DMS153 (cell line): ENCODE data around the gene PPP1R13B.

Source experiments
- DNase-seq: peaks from one replicate; lab custom pipeline; 2025; lab: John Stamatoyannopoulos, UW

The PPP1R13B gene

DNA sequence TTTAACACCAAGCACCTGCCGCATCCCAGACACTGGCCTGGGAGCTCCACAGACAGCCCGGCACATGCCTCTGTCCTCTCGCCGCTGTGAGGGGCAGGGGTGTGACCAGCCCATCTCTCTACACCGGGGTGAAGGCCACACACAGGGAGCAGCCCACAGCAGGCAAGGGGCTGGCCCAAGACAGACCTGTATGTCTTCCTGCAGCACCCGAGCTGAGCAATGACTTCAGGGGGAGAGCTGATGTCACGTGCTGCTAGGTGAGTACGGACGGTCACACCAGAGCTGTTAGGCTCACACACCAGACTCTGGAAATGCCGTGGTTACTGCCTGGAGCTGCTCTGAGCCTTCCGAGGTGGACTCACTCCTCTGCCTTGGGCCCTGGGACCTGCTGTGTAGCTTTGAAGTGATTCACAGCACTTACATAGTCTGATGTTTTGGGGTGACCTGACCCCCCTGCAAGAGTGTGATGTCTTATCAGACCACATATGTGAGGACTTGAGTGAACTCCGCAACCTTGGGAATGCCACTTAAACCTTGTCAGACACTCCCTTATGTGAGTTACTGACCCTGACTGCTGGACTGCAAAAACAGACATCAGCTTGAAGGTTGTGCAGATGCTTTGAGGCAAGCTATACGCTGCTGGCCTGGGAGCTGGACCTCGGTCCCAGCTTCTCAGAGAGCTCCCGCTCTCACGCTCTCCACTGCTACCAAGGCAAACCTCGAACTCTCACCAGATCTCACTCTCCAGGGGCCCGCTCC is 133.9 kb downstream of the PPP1R13B start:
- no peak for DNase-seq

DNA sequence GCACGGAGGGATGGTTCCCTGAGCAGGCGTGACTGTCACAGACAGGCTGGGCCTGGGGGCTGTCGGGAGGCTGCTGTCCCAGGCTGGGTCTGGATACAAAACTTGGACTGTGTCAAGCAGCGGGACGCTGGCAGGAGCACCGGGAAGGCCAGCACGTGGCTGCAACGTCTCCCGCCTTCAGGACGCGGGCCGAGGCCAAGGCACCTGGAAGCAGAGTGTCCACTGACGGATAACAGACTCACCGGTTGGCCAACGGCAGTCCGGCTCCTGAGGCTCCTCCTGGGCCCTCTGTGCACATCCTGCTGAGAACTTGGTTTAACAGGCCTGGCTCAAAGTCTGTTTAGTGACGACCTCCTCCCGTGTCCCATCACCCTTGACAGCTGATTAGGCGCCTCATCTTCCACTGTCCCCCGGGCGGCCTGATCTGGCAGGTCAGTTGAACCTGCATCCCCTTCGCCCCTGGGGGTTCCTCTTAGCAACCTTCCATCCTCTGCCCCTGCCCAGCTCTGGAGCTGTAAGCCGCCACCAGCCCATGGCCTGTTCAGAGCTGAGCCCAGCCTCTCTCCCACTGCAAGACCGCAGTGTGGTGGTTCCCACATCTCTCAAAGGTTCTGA is 134.6 kb downstream of the PPP1R13B start:
- no peak for DNase-seq

DNA sequence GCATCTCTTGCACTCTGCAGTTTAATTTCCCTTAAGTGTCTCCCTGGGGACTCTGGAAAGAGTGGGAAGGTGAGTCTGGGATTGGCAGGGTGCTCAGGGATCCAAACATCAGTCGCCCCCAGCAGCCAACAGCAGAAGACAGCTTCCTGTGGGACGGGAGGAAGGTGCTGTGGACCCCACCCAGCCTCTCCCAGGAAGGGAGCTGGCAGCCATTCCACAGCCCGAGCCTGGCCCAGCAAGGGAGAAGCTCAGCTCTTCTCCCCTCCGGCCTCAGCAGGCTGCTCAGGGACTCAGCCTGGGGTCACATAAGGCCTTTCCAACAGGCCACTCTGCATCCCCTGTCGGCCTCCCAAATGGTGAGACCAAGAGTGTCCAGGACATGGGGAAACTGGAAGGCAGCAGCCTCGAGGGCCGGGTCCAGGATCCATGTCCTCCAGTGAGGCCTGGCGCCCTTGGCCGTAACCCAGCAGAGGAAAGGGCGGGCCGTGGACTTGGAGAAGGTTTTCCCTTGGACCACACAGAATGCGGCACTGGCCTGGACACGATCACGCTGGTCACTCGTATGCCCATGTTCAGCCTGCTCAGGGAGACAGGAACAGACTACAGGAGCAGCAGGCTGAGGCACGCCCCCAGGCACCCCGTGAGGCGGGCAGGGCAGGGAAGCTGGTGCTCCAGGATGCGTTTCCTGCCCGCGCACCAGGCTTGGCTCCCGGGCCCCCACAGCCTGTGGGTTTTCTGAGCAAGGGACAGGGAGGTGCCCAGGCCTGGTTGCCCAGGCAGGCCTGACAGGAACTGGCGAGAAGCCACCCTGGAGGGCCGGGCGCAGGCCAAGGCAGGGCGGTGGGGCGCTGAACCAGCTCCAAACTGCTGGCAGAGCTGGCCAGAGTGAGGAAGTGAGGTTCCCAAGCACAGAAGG is 135.6 kb downstream of the PPP1R13B start:
- DNase-seq, result no peak

DNA sequence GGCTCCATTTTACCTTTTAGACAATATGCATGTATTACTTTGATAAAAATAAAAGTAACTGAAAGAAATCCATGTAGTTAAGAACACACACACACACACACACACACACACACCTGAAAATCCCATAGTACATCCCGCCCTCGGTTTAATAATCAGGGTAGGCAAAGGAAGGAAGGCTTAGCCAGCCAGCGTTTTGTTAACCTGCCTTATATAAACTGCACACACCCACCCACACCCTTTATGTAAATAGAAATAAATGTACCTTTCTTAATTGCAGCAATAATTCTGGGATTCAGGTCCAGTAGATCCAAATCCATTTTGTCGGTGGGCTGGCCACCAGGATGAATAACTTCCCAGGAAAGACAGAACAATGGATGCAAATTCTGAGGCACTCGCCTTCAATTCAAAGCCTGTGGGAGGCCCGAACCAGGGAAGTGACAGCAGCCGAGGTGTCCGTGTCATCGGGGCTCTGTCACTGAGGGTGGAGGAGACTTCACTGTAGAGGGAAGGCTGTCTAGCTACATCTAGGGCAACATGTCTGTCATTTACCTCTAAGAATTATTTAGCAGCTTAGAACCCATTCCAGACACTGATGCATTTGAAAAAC is 136.5 kb downstream of the PPP1R13B start:
- no peak for DNase-seq

DNA sequence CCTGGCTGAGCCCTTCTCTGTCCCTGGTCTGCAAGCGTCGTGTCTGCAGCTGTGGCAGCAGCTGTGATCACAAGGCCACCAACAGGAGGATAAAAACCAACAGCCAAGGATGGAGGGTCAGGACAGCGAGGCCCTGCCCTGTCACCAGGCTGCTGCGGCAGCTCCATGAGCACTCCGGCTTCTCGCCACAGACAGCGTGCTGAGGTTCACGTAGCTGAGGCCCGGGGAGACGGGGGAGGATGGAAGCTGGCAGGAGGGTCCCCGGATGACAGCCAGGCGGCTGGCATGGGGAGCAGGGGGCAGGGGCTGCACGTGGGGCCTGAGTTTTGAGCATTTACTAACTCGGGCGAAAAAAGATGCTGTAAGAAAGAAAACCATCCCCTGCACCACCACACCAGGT is 137.6 kb downstream of the PPP1R13B start:
- DNase-seq, result no peak

DNA sequence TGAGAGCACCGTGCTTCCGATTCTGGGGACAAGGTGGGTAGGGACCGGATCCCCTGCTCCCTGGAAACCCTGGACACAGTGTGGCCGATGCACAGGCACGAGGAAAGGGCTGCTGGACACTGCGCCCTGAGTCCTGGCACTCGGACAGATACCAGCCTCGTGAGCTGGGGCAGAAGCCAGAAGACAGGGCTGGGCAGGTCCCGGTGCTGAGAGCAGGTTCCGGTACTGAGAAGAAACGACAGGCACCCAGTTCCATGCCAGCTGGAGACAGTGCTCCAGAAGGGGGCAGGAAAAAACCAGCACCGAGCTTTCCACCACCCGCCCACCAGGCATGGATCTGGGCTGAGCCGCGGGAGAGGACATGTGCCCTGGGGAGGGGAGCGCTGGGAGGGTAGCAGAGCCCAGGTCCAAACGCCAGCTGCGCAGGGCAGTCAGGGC is 138.6 kb downstream of the PPP1R13B start:
- no peak for DNase-seq

DNA sequence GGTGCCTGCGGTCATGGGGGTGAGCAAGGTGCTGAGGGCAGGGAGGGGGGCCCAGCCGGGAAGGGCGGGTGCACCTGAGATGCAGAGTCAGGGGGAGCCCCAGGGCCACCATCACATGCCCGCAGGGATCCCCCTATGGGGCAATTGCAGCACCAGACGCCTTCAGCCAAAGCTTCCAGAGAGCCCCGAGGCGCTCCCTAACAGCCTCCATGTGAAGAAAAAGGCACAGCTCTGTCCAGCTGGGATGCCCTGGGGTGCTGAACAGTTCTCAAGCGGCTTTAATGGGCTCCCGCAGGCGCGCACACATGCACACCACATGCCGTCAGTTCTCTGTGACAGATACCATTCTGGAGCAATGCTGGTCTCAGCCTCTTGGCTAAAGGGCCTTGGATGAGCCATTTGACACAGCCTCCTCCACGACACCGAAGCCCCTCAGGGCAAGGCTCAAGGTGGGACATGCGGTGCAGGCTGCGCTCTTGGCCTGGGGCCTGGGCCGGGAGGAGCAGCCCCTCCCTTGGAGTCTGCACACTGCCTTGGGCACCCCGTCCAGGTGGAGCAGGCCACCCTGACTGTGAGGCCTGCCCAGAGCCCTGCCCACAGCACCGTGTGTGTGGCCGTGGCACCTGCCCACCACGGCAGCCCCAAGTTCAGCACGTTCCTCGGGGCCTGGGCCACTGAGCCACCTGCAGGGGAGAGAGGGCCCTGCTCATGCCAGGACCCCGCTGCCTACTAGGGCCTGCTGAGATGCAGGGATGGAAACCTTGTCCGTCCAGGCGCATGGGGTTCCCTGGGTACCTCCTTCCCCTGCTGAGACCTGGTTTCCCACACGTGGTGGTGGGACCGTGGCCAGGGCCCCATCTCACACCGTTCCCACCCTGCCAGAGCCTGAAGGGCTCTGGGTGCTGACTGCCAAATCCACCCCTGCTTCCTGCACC is 139.8 kb downstream of the PPP1R13B start:
- DNase-seq, result no peak

DNA sequence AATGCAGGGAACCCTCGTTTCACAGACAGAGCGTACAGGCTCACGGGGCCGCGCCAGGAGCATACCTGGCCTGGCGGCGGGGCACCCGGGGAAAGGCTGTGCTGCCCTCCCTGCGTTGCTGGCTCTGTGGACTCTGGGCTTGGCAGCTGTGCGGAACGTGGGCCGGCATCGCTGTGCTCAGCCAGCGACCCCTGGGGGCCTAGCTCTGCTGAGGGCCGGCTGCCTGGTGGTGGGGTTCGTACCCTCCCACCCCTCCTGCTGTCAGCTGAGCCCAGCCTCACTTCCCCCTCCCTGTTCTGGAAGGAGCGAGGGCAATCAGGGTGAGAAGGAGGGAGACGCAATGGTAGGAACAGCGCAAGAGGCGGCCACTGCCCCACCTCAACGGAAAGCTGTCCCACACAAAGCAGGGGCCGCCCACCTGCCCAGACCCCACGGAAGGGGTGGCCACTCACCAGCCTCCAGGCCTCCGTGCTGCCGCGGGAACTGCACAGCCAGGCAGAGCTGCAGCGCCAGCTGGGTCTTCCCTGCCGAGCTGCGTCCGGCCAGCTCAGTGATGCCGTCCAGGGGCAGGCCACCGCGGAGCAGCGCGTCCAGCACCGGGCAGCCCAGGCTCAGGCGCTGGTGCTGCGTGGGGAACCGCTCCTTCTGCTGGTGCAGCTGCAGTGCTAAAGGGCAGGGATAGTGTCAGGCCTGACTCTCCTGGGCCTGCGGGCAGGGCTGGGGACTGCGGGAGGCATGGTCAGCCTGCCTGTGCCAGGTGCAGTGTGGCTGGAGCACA is 140.6 kb downstream of the PPP1R13B start:
- no peak for DNase-seq

DNA sequence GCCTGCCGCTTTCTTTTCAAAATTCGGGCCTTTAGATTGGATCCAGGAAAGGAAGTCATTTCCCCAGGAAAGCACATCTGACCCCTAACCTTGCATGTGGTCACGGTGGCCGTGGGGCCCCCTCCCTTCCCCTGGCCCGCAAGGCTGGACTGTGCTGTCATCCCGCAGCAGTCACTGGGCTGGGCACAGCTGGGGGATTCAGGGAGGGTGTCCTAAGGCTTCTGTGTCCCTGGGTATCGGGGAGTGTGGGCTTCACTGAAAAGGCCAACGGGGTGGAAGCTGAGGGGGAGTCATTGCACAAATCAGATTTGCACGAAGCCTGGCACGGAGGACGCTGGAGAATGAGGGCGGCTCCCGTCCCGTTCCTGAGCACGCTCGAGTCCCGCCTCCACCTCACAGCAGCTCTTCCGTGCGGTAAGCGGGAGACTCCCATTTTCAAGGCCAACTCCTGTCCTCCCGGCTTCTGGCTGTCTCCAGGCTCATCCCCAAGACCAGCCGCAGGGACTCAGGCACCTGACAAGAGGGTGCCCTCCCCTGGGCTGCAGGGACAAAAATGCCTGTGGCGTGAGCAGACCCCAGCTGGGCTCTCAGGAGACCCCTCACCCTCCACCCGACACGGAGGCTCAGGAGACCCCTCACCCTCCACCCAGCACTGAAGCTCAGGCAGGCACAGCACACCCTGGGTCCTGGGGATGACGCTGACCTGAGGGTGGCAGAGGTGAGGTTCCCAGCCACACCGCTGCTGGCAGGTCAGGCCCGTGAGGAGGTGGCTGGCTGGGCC is 141.7 kb downstream of the PPP1R13B start:
- DNase-seq, result no peak

DNA sequence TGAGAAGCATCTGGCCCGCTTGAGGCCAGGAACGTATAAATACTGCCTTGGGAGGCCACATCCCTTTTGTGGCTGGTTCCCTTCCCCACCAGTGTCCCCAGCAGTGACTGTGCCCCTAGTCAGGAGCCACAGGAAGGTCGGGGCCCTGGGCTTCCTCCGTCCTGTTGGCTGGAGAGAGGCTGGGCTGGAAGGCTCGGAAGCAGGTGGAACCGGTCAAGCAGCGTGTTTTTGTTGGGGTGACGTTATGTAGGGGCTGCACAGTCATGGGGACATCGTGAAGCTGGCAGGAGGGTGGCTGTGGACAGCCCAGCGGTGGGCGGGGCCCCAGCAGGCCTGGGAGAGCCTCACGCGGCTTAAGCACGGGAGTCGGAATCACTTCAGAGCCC is 142.3 kb downstream of the PPP1R13B start:
- no peak for DNase-seq

DNA sequence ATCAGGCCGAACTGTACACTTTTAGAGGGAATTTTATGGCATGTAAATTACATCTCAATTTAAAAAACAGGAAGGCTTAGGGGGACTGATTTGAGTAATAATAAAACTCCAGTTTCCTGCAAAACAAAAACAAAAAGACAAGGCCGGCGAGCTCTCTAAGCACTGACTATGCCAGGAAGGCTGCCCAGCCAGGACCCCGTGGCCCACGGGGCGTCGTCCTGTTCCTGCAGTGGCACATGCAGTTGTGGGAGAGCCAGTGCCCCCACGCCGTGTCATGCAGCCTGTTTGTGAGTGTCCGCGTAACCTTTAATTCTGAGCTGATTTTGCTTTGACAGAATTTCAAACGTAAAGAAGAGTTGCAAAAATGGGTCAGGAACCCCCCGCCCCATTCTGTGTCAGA is 142.7 kb downstream of the PPP1R13B start:
- no peak for DNase-seq

DNA sequence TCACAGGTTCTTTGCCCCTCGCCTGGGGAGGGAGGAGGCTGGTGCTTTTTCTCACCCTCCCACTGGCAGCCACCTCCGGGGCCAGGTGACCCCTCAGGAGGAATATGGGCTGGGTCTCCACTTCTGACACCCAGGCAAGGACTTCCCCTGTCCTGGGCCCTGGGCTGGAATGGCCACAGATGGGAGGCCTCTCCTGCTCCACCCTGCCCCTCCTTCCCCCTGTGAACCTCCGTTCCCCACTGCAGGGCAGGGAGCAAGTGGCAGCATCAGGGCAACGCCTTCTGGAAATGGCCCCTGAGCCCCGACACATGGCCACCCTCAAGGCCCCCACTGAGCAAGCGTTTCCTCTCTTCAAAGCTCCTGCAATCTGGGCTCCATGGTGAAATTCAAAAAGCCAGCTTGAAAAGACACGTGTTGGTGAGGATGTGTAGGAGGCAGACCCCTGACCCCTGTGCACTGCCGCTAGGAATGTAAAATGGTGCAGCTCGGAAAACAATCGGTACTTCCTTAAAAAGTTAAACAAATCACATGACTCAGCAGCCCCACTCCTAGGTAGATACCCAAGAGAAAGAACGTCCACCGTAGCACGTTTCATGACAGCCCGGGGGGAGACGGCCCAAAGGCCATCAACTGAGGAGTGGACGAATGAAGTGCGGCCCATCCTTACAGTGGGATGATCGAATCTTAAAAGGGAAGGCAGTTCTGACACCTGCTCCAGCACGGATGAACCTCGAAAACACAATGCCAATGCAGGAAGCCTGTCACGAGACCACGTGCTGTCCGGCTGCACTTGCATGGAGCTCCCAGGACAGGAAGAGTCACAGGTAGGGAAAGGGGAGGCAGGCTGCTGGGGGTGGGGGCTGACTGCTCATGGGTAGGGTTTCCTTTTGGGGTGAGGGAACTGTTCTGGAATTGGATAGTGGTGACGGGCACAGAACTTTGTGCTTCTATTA is 143.7 kb downstream of the PPP1R13B start:
- no peak for DNase-seq

DNA sequence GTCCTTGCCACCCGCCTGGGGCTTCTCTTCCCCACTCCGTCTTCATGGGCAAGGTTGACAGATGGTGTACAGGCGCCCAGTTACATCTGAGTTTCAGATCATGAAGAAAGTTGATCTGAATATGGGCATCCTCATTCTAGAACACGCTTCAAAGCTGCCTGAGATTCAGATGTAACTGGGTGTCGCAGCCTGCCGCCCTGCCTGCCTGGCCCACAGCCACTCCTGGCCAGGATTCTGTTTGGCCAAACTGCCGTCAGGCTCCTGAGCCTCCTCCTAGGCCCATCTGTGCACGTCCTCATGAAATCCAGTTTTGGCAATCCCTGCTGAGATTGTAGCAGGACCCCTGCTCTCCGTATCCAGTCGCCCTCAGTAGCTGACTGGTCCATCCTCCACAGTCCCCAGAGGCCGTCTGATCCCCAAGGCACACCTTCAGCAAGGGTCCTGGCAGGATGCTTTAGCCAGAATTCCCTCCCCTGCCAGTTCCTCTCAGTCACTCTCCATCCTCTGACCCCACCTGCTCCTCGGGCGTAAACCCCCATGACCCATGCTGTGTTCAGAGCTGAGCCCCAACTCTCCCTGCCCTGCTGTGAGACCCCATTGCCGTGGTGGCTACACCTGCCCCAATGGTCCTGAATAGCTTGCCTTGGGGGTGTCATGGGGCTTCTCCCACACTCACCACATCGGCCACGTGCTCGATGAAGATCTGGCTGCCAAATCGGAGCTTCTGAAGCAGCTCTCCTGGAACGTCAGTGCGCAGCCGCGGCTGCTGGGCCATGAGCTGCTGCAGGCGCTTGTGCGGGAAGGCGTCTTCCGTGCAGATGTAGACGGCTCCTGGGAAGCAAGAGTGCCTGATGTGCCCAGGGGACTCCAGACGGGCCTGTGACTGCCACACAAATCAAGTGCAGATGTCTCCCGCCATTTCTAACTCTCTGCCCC is 144.6 kb downstream of the PPP1R13B start:
- no peak for DNase-seq

DNA sequence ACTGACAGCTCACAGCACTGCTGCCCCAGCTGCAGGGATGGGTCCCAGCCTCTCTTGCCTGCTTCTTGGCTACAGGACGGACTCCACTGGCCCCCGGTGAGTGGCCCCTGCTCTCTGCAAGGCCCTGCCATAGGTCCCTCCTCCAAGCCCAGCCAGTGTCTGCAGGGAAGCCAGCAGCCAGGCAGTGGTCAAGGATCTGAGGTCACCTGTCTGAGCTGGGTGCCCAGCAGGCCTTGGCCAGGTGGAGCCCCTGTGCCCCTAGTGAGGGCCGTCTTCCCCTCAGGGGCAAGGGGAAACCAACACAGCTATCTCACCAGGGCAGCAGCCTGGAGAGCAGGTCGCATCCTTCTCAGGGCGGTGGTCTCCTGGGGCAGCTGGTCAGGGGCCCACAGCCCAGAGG is 145.3 kb downstream of the PPP1R13B start:
- no peak for DNase-seq

DNA sequence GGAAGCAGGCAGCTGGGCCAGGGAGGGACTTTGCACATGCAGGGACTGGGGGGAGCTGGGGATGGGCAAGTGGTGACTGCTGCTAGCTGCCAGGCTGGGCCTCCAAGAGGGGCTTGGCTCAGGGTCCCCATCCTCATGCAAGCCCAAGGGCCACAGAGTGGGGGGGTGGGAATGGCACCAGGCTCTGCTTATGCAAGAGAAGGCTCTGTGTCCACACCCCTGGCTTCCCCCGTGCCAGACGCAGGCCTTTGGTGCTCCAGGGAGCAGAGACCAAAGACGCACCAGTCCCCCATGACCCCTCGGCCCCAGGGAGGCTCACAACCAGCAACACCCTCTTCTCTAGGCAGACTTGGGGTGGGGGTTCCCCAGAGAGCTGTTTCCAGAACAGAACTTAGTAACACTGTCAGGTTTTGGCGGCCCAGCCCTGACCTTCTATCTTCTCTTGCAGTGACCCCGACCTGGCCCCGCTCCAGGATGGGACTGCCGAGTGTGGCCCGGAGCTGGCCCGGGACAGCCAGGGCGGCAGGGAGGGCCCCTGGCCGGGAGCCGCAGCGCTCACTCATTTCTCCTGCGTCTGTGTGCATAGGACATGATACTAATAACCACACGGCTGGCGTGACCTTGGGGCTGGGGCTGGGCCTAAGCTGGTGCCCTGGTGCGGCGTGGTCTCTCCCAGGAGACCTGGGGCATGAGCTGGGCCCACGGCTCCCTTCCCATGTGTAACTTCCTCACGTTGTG is 146.5 kb downstream of the PPP1R13B start:
- no peak for DNase-seq

DNA sequence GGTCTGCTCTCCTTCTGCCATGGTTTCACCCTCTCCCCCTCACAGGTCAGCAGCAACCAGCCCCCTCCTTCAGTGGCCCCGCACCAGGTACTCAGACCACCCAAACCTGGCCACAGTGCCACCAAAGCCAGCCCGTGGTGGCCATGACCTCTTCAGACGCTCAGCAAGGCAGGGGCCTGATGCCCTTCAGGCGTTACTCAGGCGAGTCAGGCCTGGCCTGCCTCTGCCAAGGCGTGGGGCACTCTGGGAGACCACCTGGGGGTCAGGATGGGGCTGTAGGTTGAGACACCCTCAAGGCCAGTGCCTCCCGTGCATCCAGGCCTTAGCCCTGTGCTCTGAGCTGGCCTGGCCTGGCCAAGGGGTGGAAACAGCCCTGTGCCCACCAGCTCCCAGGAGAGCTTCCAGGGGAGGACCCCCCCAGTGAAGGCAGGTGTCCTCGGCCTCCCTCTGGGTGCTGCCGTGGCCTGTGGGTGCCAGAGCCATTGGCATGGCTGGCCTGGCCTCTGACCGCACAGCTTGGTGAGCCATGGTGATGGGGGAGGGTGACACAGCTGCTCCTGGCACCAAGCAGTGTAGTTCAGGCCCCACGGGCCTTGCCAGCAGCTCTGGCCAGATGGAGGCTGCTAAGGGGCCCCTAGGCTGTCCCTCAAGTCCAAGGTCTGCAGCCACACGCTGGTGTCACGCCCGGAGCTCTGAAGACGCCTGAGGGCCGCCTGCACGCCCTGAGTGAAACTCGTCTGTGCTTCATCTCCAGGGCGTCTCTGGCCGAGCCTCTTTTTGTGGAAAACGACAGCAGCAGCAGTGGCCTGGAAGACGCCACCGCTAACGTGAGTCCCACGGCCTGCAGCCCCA is 147.2 kb downstream of the PPP1R13B start:
- no peak for DNase-seq
